GM19455 (cell line): ENCODE data around the gene RAB23.

ENCODE experiments used
- ATAC-seq: cut with Tn5 transposase; IDR thresholded peaks from one replicate; pipeline ENCODE4 v1.9.1; 2021; ENCODE audit not compliant: unreplicated experiment

RAB23 gene

GRCh38 chr6:57183336-57183735 lies 38.8 kb downstream of the RAB23 start:
- no peak for ATAC-seq

GRCh38 chr6:57182017-57182432 lies 40.1 kb downstream of the RAB23 start:
- no peak for ATAC-seq

- no peak for ATAC-seq
Observed at GRCh38 chr6:57180596-57180995, 41.5 kb downstream of the RAB23 start.

- no peak for ATAC-seq
Observed at GRCh38 chr6:57177545-57178265, 44.4 kb downstream of the RAB23 start.

- ATAC-seq, result no peak
Observed at GRCh38 chr6:57174511-57174907, 47.6 kb downstream of the RAB23 start.

- ATAC-seq, result no peak
Observed at GRCh38 chr6:57173886-57174510, 48.1 kb downstream of the RAB23 start.

GRCh38 chr6:57173056-57173885 lies 48.8 kb downstream of the RAB23 start:
- ATAC-seq, result no peak

- ATAC-seq, result peak; percentile 90
Observed at GRCh38 chr6:57172136-57173055, 49.7 kb downstream of the RAB23 start, which contains the start of gene BAG2. BAG2 (plus strand) TSS chr6:57172326; CDS start chr6:57172698, 372 bp downstream.

GRCh38 chr6:57165080-57165479 lies 57.0 kb downstream of the RAB23 start:
- no peak for ATAC-seq

GRCh38 chr6:57163956-57164355 lies 58.2 kb downstream of the RAB23 start:
- ATAC-seq, result no peak

- no peak for ATAC-seq
Observed at GRCh38 chr6:57162516-57162915, 59.6 kb downstream of the RAB23 start.

GRCh38 chr6:57162028-57162427 lies 60.1 kb downstream of the RAB23 start:
- no peak for ATAC-seq

- ATAC-seq, result no peak
Observed at GRCh38 chr6:57159127-57159526, 63.0 kb downstream of the RAB23 start.

- no peak for ATAC-seq
Observed at GRCh38 chr6:57158658-57159057, 63.4 kb downstream of the RAB23 start.

- ATAC-seq, result no peak
Observed at GRCh38 chr6:57147955-57148858, 73.9 kb downstream of the RAB23 start.

- ATAC-seq, result no peak
Observed at GRCh38 chr6:57147401-57147800, 74.7 kb downstream of the RAB23 start.

GRCh38 chr6:57143690-57144089 lies 78.4 kb downstream of the RAB23 start:
- no peak for ATAC-seq

- ATAC-seq, result no peak
Observed at GRCh38 chr6:57142178-57142525, 80.0 kb downstream of the RAB23 start.

GRCh38 chr6:57141451-57142177 lies 80.5 kb downstream of the RAB23 start:
- no peak for ATAC-seq
